HG03025 (cell line): Measurements from ENCODE around the gene UBE2E1.
"Not testable (repeated sequence)": the region's sequence is repeated elsewhere in the genome, so short reads cannot be mapped to it uniquely, and the experiment has no call there.

Experiments
- ATAC-seq: cut with Tn5 transposase; IDR thresholded peaks from one replicate; pipeline ENCODE4 v1.9.1; 2021; ENCODE audit warnings: mild to moderate bottlenecking, moderate library complexity; ENCODE audit not compliant: unreplicated experiment, low FRiP score

UBE2E1 gene

DNA sequence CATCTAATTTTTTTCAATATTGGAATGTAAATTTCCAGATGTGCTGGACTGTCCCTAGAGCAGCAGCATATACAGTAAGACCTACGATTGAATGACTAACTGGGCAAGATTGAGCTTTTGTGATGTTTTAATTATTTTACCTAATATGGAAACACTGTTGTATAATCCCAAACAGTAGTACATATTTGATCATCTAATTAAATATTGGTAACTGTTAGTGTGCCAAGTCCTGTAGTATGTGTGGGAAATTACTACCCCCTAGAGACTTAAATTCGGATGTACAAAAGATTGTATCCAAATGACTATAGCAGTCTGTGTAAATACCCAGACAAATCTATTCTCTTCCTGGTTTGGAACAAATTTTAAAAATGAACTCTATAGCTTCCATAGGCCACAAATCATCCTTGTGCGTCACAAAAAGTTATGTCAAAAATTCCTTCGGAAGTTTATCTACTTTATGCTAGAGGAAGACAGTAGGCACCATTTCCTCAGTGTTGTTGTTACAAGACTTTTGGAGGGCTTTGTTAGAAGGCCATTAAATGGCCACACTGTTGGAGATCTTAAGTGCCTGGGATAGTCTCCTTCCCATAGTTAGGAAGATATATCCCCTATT lies 69.5 kb downstream of the UBE2E1 start:
- ATAC-seq, result no peak

DNA sequence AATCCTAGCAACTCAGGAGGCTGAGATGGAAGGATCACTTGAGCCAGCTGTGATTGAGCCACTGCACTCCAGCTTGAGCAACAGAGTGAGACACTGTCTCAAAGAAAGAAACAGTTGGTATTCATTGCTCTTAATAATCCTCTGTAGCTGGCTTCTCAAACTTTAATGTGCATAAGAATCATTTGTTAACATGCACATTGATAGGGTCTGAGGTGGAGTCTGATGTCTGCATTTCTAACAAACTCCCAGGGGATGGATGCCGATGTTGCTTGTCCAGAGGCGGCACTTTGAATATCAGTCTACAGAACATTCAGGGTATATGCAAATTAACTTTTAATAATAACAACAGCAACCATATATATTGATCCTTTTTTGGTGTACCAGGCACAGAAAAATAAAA lies 71.2 kb downstream of the UBE2E1 start:
- no peak for ATAC-seq

DNA sequence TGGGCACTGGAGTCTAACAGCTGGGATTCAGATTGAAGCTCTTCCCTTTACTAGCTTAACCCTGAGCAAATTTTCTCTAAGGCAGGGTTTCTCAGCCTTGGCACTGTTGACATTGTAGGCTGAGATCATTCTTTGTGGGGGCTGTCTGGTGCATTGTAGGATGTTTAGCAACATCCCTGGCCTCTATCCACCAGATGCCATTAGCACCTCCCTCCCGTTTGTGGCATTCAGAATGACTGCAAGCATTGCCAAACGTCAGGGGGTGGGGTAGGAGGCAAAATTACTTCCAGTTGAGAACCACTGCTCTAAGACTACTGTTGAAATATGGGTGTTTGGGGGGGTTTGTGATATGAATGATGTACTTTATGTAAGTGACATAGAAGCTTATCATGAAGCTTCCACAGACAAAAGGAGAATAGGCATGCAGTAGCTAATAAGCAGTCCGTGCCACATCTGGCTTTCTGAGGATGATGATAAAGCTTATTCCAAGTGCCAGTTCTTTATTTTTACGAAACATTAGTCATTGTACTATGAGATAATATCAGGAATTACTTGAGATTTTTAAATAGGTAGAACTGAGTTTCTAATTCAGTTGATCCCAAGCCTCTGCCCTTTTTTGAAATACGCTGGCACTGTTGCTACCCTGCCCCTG lies 71.7 kb downstream of the UBE2E1 start:
- no peak for ATAC-seq

DNA sequence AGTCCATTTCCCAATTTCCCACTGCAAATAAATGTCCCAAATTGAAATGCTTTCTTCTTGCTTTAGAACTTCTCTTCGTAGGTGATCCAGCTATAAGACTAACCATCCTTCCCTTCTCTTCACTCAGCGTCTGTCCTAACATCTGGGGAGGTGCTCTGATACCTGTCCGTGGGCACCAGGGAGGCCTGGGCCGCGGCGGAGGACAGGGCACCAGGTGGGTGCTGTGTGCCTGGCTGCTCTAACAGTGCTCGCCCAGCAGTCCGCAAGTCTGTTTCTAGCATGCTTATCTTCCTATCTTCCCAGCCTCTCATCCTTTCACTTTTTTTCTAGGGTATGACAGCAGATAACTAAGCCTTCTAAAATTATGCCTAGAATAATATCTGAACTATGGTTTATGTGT lies 73.7 kb downstream of the UBE2E1 start:
- ATAC-seq, result no peak

DNA sequence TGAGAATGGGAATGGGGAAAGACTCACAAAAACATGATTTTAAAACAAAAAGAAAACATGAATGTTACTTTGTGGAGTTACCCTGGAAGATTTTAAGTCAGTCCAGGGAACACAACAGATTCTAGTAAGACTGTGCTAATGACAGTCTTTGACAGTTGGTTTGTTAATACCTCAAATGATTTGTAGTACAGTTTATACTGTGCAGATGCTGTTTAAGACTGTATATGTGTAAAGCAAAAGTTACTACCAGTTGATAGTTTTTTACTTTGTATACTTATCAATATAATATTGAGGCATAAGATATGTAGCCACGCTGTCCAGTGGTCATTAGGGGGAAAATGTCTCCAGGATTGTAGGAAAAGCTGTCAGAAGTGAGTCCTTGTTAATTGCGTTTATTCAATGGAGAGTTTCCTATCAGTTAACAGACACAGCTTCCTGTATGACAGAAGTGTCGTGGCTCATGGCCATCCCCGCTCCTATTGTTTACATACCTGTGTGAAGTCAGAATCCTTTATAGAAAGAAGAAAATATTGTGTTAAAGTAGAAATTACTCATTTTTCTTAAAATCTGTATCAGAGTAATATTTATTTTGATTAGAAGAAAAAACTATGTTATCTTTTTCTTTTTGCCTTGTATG lies 75.1 kb downstream of the UBE2E1 start:
- no peak for ATAC-seq

DNA sequence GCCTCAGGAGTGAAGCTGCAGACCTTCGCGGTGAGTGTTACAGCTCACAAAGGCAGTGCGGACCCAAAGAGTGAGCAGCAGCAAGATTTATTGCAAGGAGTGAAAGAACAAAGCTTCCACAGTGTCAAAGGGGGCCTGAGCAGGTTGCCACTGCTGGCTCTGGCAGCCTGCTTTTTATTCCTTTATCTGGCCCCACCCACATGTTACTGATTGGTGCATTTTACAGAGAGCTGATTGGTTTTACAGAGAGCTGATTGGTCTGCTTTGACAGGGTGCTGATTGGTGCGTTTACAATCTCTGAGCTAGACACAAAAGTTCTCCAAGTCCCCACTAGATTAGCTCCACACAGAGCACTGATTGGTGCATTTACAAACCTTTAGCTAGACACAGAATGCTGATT lies 76.2 kb downstream of the UBE2E1 start:
- not testable (repeated sequence) for ATAC-seq

DNA sequence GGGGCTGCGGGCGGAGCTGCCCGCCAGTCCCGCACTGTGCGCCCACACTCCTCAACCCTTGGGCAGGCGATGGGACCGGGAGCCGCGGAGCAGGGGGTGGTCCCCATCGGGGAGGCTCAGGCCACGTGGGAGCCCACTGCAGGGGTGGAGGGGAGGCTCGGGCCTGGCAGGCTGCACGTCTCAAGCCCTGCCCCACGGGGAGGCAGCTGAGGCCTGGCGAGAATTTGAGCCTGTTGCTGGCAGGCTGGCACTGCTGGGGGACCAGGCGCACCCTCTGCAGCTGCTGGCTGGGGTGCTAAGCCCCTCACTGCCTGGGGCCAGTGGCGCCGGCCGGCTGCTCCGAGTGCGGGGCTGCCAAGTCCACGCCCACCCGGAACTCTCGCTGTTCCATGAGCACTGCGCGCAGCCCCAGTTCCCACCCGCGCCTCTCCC lies 76.7 kb downstream of the UBE2E1 start:
- no peak for ATAC-seq

DNA sequence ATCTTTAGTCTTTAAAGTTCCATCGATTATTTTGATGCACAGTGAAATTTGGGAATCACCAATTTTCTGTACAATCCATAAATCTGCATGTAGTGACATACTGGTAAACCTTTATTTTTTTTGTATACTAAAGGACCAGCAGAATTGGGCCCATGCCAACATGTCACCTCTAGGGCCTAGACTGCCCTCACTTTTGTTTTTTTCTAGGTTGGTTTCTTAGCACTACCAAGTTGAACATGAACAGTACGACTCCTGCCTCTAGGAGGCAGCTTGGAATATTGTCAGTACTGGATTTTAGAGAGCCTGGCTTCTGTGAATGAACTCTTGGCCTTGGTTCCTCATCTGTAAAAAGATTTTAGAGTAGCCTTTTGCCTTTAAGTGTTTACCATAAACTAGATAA lies 78.7 kb downstream of the UBE2E1 start:
- ATAC-seq, result no peak

DNA sequence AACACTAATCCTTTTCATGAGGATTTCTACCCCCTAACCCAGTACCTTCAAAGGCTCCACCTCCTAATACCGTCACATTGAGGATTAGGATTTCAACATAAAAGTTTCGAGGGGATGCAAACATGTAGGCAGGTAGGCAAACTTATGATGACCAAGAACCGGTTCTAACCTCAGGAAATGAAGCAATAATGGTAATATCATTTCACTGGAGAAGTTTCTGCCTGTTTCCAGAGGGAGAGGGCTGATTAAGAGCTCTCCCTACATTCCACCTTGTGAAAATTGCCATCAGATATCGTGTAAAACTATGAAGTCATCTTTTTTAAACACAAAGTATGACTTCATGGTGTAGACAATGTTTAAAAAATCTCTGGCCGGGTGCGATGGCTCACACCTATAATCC lies 79.5 kb downstream of the UBE2E1 start:
- ATAC-seq, result no peak

DNA sequence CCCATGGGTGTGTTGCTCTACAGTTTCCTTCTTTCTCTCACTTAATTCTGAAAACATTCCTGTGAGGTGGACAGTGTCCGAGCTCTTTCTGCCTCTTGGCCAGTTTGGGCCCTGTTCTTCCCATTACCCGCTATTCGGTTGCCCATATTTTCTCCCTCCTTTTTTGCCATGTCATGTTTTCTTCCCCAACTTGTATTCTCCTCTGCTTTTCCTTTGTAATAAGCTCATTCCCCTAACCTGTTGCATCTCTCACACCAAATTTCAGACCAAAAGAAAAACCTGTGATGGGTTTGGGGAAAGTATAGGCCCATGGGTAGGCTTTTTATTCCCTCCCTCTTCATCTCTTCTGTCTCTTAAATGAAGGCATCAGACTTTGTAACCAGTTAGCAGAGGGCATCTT lies 80.6 kb downstream of the UBE2E1 start:
- ATAC-seq, result no peak

DNA sequence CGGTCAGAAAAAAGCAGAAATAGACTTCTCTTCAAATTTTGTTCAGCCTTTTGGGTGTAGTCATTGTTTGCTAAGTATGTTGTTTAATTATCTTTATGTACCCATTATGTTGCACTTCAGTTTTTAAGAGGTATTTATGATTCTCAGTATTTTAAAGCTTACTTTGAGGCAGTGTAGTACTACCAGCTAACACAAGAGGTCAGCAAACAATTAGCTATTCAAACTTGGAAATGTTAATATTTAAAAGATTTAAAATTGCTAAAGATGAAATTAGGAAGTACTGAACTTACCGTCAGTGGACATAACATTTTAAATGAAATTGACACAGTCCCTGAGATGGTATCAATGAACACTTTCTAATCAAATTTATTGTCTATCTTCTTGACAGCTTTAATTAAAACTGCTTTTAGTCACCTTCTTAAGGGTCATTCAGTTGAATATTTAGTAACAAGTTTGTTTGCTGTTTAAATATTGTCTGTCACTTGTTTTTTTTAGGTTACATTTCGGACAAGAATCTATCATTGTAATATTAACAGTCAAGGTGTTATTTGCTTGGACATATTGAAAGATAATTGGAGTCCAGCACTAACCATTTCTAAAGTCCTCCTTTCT lies 83.0 kb downstream of the UBE2E1 start:
- ATAC-seq, result no peak

DNA sequence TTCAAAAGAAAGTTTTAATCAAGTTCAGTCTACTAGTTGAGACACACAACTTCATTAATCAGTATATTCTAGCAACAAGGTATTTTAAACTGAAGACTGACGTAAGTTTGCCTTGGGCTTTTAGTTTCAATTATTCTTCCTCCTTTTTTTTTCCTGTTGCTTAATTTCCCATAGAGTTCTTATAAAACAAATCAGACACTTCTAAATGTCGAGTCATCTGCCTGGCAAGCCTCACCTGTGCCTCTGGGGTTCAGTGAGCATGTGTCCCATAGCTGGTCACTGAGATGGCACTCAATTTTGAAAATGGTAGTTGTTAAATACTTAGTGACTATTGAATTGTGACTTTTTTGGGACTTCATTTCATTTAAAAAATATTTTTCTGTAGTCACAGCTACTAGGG lies 83.6 kb downstream of the UBE2E1 start:
- ATAC-seq, result no peak

DNA sequence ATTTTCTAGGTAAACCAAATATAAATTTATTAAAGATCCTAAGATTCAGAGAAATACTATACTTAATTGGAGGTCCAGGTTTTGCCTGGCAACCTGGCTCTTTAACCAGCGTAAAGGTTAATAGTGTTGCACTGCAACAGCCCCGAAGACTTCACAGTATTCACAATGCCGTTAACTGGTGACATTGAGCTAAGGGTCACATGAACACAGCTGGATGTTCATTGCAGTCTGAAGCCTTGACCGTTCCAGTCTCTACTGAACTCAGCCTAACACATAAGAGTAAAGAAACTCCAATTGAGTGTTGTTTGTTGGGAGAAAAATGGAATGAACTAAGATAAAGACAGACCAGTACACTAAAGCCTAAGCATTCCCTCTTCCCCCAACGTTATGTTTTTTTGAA lies 84.2 kb downstream of the UBE2E1 start:
- no peak for ATAC-seq

DNA sequence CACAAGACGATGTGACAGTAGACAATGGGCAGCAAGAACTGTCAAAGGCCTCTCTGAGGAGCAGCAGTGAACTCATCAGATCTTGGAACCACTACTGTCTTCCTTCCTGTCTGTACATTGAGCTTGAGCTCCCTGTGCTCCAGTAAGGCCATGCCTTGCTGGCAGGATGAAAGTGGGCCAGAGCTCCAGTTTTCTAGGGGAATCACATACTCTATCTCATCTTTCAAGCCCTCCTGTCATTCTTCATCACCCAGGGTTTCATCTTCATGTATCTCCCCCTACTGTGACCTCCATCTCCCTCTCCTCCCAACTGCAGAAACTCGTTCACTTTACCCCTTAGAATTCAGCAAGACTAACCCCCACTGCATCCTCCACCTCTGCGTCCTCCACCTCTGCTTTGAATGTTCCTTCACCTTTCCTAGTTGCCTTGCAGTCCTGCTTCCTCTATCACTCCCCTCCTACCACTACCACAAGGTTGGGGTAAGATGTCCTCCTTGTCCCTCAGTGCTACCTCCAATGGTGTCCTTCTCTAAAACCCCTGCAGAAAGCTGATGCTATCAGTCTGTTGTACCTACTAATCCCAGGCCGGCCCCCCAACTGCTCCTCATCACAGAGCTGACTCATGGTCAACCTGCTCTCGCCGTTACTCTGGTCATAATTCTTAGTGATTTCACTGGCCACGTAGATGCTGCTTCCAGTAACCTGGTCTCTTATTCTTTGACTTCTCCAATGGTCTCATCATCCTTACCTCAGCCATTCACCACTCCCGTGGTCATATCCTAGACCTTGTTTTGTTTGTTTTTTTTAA lies 88.7 kb downstream of the UBE2E1 start:
- no peak for ATAC-seq

DNA sequence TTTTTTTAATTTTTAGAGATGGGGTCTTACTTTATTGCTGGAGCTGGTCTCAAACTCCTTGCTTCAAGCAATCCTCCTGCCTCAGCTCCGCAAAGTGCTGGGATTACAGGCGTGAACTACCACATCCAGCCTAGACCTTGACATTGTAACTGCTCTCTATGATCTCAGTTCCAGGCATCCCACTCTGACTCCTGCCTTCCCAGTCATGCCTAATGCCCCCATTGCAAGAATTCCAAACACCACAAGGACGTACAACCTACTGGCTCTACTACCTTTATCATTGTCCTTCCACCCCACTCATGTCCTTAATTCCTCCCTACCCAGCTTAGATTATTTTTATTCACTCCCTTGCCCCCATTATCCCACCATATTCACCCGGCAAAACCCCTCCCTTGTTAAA lies 89.4 kb downstream of the UBE2E1 start:
- no peak for ATAC-seq

DNA sequence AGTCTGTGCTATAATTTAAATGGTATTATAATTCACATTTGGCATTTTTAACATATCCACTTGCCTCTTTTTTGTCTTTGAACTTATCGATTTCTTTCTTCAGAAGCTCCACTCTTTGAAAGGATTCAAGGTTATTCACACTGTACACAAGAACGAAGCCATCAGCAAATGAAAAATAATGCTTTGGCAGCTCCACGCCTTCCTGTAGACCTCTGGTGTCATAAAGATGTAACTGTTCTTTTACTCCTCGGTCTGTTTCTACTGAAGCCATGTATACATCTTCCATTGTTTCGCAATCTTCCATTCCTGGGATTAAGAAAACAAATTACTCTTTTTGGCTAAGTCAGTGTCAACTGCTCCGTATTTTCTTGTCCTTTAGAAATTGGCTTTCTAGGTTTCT lies 95.0 kb downstream of the UBE2E1 start:
- ATAC-seq, result no peak

DNA sequence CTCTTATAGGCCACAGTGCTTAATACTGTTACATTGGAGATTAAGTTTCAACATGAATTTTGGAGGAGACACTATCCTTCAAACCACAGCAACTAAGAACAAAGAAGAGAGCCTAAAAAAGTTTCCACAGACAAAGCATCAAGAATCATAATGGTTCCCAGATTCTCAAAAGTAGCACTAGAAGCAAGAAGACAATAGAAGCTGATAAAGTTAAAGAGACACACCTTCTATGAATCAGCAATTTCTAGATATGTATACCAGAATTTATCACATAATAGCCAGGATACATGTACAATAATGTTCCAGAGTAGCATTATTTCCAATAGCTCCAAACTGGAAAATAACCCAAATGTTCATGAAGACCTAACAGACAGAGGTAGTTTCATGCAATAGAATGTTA lies 98.8 kb downstream of the UBE2E1 start:
- no peak for ATAC-seq

DNA sequence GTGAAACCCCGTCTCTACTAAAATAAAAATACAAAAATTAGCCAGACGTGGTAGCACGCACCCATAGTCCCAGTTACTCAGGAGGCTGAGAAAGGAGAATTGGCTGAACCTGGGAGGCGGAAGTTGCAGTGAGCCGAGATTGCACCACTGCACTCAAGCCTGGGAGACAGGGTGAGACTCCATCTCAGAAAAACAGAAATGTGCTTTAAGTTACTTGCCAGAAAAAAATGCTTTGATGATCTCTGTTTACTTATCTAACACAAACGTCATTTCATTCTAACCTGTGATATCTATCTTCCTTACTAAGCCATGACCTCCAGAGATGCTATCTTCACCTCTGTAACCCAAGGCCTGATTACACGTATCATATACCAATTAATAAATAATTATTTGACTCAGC lies 103.6 kb downstream of the UBE2E1 start:
- no peak for ATAC-seq

DNA sequence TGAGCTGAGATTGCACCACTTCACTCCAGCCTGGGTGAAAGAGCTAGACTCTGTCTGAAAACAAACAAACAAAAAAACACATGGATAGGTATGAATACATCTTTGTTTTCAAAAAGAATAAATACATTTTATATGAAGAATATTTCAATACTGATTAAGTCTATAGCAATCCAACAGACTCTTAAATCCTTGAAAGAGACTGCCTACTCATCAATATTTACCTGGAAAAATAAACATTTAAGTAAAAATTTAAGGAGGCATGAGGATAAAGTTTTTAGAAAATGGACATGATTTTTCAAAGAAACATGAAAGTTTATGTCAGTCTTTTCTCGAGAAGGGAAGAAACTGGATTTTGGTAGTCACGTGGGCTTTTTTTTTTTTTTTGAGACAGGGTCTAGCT lies 105.6 kb downstream of the UBE2E1 start:
- ATAC-seq, result no peak

DNA sequence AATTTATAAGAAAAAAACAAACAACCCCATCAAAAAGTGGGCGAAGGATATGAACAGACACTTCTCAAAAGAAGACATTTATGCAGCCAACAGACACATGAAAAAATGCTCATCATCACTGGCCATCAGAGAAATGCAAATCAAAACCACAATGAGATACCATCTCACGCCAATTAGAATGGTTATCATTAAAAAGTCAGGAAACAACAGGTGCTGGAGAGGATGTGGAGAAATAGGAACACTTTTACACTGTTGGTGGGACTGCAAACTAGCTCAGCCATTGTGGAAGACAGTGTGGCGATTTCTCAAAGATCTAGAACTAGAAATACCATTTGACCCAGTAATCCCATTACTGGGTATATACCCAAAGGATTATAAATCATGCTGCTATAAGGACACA lies 106.6 kb downstream of the UBE2E1 start:
- not testable (repeated sequence) for ATAC-seq

DNA sequence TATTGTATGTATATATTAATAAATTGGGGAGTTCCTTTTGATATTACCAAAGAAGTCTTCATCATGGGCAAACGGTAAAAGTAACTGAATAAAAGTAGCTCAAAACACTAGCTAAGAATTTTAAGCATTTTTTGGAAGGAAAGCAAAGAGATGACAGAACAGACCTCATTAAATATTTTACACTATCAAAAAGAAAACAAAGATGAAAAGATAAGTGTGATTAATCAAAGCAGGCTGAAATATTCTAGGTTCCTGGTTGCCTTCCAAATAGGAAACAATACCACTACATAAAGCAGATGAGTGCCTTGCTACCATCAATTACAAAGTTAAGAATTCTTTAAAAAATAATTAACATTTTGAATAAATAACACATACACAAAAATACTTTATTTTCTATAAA lies 107.4 kb downstream of the UBE2E1 start:
- ATAC-seq, result no peak
